AG08395 (cell line): ENCODE results near the gene CTCF.
A peak's percentile ranks its signal among the peaks of the same experiment; 100 is the strongest.

Experiments used
- DNase-seq: peaks from one replicate; pipeline ENCODE4 v3.0.0; 2012; ENCODE audit warnings: mixed read lengths, low spot score

The CTCF gene

GRCh38 chr16:67653128-67653788 is 90.9 kb downstream of the CTCF start:
- no peak for DNase-seq

- no peak for DNase-seq
Measured at GRCh38 chr16:67653789-67654402, 91.6 kb downstream of the CTCF start.

GRCh38 chr16:67654403-67654911 is 92.1 kb downstream of the CTCF start:
- DNase-seq, result no peak

- no peak for DNase-seq
Measured at GRCh38 chr16:67655363-67655762, 93.0 kb downstream of the CTCF start.

DNA sequence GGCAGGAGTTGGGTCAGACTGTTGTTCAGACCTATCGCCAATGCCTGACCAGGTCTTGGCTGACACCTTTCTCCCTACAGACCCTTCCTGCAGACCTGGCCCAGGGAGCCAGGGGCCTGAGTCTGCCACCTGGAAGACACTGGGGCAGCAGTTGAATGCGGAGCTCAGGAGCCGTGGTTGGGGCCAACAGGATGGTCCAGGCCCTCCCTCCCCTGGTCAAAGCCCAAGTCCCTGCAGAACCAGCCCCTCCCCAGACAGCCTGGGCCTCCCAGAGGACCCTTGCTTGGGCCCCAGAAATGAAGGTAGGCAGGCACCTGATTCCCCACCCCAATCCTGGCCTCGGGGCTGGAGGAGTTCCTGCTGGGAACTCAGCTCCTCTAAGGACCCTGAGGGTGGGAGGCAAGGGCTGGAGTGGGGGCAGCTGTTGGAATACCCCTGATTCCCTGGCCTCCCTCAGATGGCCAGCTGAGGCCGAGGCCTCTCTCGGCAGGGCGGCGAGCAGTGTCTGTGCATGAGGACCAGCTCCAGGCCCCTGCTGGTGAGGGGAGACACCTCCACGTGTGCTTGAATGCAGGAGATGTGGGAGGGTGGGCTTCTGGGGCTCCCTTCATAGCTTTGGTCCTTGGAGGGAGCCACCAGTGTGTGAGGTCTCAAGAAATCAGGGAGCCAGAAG is 94.2 kb downstream of the CTCF start:
- DNase-seq, result no peak

GRCh38 chr16:67657017-67657608 is 94.8 kb downstream of the CTCF start:
- no peak for DNase-seq

DNA sequence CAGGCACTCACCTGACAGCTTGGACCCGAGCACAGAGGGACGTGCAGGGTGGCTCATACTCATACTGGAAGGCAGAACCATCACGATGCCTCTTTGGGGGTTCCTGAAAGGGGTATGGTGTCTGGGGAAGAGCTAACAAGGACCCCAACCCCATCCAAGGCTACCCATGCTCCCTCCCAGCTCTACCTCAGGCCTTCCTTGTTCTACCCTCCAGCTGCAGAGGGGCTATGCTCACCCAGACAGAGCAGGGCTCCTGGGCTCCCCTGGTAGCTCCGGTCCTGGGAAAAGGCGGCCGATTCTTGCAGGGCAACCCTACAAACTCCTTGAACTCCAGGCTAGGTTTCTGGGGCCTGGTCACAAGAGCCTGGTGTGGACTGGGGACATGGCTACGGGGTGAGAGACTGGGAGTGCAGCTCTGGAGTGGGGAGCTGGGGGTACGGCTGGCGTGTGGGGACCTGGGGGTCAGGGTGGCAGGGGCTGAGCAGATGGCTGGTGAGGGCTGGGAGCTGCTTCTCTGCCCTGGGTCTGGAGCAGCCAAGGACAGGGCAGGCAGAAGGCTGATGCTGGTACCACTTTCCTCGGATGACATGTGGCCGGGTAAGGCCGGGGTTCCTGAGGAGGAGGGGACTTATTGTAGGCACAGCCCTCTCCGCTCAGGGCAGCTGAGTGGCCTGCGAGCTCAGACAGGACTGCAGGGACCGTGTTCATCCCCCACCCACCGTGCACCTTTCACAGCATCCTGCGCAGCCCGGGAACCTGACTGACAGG is 95.6 kb downstream of the CTCF start:
- no peak for DNase-seq

- DNase-seq, result no peak
Measured at GRCh38 chr16:67658849-67659674, 96.7 kb downstream of the CTCF start.

- DNase-seq, result peak; percentile 99
Measured at GRCh38 chr16:67659675-67660563, 97.6 kb downstream of the CTCF start, which contains the start of gene ACD. ACD (minus strand) TSS chr16:67660260; CDS start chr16:67660220, 40 bp downstream.

GRCh38 chr16:67660564-67661028 is 98.3 kb downstream of the CTCF start, which contains the start of gene PARD6A:
PARD6A (plus strand) TSS chr16:67660960; CDS start chr16:67661039, 79 bp downstream.
- peak; percentile 99 for DNase-seq

GRCh38 chr16:67661101-67661761 is 98.9 kb downstream of the CTCF start:
- no peak for DNase-seq

GRCh38 chr16:67661886-67662652 is 99.7 kb downstream of the CTCF start:
- DNase-seq, result no peak

DNA sequence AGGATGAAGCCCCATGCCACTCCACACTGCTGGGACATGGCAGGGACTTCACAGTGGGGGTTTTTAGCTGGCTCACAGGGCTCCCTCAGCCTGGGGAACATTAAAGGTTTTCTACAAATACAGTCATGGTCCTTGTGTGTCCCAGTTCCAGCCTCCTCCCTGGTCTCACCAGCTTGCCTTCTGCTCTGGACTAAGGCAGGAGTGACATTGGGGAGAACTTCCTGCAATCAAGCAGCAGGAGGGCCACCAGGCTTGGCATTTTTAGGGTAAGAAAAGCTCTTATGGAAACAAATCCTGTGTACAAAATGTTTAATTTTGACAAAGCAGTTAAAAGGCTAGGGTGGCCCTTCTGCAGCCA is 100.3 kb downstream of the CTCF start:
- no peak for DNase-seq

DNA sequence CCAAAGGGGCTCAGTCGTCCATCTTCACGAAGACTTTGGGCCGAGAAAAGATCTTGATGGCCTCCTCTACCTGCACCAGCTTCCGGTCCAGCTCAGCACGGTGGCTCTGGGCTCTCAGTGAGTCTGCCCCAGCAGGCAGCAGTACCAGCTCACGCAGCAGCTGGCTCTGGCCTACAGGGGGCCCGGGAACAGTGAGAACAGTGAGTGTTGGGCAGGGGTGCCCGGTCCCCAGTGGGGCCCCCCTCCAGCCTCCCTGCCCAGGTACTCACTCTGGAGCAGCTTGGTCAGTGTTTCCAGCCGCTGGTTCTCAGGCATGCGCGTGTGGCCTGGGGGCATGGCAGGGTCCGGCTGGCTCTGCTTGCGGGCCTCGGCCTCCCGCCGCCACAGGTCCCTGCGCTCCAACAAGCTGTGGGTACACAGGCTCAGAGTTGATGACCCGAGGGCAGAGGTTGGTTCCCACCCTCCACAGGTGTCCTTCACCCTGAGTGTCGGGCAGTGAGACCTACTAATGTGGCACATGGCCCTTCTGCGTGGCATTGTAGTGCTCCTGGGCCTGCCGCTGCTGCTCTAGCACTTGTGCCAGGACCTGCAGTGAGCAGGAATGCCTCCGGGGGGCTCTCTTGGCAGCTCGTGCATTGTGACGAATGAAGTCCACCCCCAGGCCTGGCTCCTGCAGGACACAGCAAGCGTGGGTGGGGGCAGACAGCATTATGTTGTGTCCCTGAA is 101.0 kb downstream of the CTCF start:
- DNase-seq, result no peak

DNA sequence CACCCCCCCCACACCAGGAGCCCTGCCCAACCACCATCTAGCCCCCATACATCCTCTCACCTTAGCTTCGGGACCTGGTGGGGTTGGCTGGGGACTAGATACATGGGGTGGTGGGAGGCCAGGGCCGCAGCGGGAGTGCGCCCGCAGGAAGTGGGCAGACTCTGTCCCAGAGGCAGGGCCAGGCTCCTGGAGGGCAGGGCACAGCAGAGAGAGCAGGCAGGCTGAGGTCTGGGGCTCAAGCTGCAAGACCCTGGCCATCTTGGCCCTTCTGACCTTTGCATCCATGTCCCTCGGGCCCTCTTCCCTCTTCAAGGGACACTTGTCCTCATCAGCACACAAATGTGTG is 101.5 kb downstream of the CTCF start:
- no peak for DNase-seq

DNA sequence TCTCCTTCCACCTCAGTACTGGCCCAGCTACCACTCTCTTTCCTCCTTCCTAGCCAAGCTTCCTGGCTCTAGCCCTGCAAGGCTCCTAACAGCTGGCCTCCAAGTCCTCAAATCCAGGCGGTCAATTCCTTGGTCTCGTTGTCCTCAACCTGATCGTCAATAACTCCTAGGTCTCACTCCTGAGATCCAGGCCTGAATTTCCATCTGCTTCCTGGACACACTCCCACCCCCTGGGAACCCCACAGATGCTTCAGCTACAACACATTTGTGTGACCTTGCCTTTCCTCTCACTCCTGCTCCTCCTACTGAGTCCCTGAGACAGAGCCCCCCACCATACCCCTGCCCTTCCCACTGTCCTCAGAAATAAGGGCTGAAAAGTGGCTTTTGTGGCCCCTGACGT is 101.9 kb downstream of the CTCF start:
- DNase-seq, result no peak

DNA sequence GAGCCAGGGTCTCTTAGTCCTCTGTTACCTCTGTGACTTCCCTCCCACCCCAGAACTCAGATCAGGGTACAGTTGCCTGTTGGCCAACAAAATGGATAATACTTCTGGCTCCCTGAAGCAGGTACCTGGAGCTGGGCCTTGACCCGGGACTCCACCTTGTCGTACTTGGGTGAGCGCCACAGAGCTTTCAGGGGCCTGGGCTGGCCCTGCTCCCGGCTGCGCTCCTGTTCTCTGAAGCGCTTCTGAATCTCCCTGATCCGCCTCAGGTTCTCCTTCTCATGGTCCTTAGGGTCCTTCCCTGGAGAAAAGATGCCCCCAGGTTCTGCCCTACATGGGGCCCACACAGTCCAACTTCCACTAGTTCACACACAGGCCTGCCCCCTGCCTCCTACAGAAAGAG is 102.5 kb downstream of the CTCF start:
- DNase-seq, result no peak

DNA sequence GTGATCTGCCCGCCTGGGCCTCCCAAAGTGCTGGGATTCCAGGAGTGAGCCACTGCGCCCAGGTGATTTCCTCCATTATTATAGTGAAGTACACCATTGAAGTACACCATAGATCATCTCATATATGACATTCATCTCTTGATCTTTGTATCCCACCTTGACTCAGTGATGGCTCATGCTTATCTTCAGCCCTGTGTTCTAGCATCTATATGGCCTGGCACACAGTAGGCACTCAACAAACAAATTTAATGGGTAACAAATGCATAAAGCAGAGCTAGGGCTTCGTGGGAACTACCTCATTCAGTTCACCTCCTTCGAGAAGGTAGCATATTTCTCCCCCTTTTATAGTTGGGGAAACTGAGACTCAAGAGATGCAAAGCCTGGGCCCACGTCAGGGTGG is 103.3 kb downstream of the CTCF start:
- DNase-seq, result no peak
